Measurements from ENCODE around the gene PITPNM2.

Gene PITPNM2

GRCh38 chr12:123150744-123151456, at the start of gene PITPNM2:
TSS of gene PITPNM2 (minus strand) at chr12:123151090. CDS start at chr12:123034590, 116,500 bp downstream.
- DNase-seq = peak; percentile 70

- no peak for DNase-seq
Measured at GRCh38 chr12:123200414-123200813, 49.5 kb upstream of the PITPNM2 start.

DNA sequence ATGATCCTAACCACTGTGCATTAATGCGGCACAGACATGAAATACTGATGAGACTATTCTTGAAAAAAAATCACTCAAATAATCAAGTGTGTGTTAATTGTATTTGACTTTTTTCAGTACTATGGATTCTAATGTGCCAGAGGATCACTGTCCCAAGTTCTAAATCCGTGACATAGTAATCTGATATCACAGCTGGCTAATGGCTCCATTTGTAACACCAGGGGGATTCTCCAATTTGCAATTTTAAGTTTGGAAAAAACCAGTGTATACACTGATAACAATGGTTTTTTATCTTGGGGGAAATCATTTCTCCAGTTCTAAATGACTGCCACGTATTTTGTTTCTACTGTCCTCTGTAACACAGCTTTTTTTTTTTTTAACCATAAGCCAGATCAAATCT, 49.0 kb upstream of the PITPNM2 start:
- DNase-seq = no peak

DNA sequence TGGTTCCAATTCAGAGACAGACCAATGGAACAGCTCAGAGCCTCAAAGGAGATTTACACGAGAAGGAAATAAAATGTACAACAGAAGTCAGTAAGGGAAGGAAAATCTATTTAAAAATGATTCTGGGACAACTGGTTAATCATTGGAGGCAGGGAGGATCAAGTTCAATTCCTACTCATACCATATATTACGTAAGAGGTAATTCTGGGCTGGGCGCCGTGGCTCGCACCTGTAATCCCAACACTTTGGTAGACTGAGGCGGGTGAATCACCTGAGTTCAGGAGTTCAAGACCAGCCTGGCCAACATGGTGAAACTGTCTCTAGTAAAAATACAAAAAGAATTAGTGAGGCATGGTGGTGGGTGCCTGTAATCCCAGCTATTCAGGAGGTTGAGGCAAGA, 36.7 kb upstream of the PITPNM2 start:
- DNase-seq = no peak

- DNase-seq = no peak
Measured at GRCh38 chr12:123180171-123180570, 29.3 kb upstream of the PITPNM2 start.

DNA sequence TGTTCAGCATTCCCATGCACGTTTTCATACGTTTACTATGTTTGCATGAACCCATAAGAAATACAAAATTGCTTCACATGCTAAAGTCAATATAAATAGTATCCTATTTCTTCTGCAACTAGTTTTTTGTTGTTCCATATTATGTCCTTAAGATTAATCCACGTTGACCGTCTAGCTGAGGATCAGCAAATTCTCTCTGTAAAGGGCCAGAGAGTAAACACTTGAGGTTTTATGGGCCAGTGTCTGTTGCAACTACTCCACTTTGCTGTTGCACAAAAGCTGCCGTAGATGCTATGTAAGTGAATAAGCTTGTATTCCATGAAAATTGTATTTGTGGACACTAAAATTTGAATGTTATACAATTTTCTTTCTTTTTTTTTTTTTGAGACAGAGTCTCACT, 21.1 kb upstream of the PITPNM2 start:
- DNase-seq = no peak

GRCh38 chr12:123167329-123167728, 16.4 kb upstream of the PITPNM2 start:
- DNase-seq = no peak

DNA sequence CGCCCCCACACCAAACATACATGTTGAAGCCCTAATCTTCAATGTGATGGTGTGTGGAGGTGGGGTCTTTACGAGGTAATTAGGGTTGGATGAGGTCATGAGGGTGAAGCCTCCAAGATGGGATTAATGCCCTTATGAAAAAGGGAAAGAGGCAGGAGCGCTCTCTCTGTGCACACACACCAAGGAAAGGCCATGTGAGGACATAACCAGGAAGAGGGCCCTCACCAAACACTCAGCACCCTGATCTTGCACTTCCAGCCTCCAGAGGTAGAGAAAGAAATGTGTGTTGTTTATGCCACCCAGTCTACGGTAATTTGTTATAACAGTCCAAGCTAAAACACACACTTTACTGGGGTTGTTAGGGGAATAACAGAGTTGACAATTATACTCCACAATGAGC, 14.6 kb upstream of the PITPNM2 start:
- no peak for DNase-seq

- DNase-seq = no peak
Measured at GRCh38 chr12:123164710-123165261, 13.9 kb upstream of the PITPNM2 start.

GRCh38 chr12:123164222-123164621, 13.3 kb upstream of the PITPNM2 start:
- DNase-seq = no peak

GRCh38 chr12:123163227-123163626, 12.3 kb upstream of the PITPNM2 start:
- DNase-seq = no peak

DNA sequence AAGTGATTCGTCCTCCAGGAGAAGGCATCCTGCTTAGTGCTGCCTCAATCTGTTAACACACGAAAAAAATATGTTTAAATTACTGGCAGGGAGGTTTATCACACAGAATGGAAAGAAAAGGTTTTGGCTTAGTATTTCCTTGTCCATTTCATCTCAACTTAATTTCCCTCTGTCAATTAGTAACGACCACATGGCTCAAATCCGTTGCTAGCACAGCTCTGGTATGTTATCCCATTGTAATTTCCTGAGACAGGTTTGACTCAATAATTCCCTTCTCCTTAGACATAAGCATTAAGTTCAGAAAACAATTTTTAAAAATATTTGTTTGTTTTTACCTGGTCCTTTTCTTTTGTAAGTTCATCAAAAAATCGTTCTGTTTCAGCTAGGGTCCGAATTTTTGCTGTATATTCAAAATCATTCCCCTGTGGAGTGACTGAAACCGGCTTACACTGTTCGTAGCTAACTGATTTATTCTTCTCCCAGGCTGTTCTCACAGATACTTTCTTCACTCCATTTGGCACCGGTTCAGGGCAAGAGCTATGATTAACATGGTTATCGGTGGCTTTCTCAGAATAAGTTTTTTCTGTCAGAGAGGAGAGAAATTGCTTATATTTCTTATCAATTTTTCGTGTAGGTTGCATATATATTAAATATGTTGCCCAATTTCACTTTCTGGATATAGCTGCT, 10.1 kb upstream of the PITPNM2 start:
- DNase-seq = no peak

DNA sequence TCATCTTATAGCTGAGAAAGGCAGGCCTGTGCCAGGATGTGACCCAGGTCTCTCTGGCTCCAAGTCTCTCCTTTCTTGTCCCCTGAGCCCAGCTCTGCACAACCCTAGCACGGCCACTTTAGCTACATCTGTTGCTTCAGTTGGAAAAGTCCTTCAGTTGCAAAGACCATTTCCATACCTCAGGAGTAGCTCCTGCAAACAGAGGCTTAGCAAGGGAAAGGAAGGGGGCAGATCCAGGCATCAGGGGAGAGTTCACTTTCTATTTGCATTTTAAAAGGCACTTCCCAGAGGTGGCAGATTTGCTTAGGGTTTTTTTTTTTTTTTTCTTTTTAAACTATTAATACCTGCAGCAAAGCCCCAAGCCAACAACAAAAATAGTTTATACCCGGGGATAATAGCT, 3.0 kb upstream of the PITPNM2 start:
- no peak for DNase-seq

- DNase-seq = no peak
Measured at GRCh38 chr12:123152833-123153232, 1.9 kb upstream of the PITPNM2 start.

GRCh38 chr12:123151457-123152454, 866 bp upstream of the PITPNM2 start:
- DNase-seq = peak; percentile 56

- peak; percentile 67 for DNase-seq
Measured at GRCh38 chr12:123150275-123150743, 581 bp downstream of the PITPNM2 start.

DNA sequence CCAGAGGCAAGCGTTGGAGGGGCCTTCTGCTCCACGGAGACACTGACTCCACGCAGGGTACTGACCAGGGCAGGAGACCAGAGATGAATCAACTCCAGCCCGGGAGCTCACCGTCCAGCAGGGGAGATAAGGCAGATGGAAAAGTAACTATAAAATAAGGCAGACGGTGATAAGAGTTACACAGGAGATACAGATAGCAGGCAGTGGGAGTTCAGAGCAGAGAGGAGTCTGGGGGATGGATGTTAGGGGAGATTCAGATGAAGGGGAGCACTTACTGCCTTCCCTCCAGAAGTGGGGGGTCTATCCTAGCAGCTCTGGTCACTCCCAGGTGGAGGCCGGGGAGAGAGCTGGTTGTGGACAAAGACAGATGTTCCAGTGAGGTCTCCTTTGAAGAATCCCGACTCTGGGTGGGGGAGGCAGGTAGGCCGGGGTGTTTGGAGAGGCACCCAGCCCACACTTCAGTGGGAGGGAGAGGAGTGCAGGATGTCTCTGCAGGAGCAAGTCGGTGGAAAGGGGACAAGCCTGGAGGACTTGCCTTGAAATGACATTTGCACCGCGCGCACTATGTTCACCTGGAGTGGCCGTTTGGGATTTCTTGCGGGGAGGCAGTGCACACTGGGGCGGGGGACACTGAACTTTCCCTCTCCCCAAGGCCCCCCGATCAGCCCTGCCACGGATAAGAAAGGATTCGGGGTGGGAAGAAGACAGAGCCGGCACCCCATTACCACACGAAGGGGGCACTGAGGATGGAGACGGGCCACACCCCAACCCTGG, 1.2 kb downstream of the PITPNM2 start:
- no peak for DNase-seq

GRCh38 chr12:123149088-123149487, 1.8 kb downstream of the PITPNM2 start:
- no peak for DNase-seq

DNA sequence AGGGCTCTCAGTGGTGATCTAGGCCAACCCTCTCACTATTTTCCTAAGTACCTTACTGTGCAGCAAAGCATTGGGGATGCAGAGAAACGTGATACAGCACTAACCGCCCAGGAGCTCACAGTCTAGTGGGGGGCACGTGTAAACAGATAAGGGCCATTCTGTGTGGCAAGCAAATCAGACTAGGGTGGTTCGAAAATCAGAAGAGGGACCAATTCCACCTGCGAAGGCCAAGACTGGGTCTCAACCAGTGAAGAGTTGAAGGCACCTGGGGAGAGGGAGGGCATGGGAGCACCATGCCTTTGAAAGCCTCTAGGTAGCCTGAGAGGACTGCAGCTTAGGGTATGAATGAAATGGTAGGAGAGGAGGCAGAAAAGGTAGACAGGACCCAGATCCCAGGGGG, 2.2 kb downstream of the PITPNM2 start:
- no peak for DNase-seq

DNA sequence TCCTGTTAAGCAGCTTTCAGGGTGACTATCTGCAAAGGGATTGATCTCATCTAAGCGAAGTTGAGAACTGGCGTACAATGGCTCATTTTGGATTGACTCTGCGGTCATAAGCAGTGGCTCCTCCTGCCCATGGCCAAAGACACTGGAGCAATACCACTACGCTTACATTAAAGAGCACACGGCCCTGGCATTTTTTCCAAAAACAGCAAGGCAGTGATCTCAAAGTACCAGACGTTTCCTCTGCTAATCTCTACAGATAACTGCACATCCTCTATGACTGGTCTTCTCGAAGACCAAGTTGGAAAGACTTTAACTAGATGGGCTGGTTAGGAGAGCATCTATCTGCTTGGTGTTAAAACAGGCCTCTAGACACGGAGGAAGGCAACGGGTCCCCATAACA, 2.7 kb downstream of the PITPNM2 start:
- DNase-seq = no peak

DNA sequence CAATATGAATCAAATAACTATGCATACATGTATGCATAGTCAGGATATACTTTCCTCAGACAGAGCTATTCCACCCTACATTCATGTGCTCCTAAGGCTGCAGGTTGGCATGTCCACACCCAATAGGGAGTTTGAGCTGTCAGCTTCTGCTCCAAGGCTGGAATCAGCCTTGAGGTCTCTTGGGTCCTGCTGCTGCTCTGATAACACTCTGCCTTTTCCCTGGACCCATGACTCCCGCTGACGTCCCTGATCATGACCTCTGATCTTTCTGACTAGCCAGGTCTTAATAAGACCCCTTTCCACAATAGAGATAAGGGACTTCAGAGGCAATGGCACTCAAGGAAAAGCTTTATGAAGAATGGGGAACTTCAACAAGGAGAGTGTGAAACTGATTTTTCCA, 5.7 kb downstream of the PITPNM2 start:
- DNase-seq = no peak
